Spinal cord (tissue), 10 donors: ENCODE results near the gene CCNL1. TPM values are rescaled to one million over a fixed set of nuclear protein-coding genes. Genes with fewer than 3 reads are reported as not detected.
A peak's percentile ranks its signal among the peaks of the same experiment; 100 is the strongest.

Experiments
- DNase-seq, 6 donors: peaks; one replicate each; pipeline versions ENCODE4 v3.0.0 to v3.0.0-alpha.2; 2013 to 2015; ENCODE audit warnings: low spot score in 6 of 6, low read depth in 4 of 6
- H3K27ac ChIP-seq: one replicate; pipeline ENCODE4 v1.5.1; 2013; ENCODE audit warnings: low read depth, low read length, control low read depth
- H3K27me3 ChIP-seq: one replicate; pipeline ENCODE4 v1.6.1; 2013; ENCODE audit warnings: low read length; ENCODE audit not compliant: control insufficient read depth, insufficient read depth
- H3K36me3 ChIP-seq: one replicate; pipeline ENCODE4 v1.6.1; 2013; ENCODE audit warnings: low read length; ENCODE audit not compliant: control insufficient read depth, insufficient read depth
- H3K4me1 ChIP-seq: one replicate; pipeline ENCODE4 v1.6.1; 2013; ENCODE audit warnings: low read length; ENCODE audit not compliant: control insufficient read depth, insufficient read depth
- H3K4me3 ChIP-seq: one replicate; pipeline ENCODE4 v1.5.1; 2013; ENCODE audit warnings: low read depth, low read length, control low read depth
- H3K9me3 ChIP-seq: one replicate; pipeline ENCODE4 v1.6.1; 2013; ENCODE audit warnings: low read length; ENCODE audit not compliant: control insufficient read depth, insufficient read depth
- WGBS: methylation state at CpG from one replicate; pipeline ENCODE4 v1.1.5; 2013; ENCODE audit warnings: missing lambda C conversion rate; ENCODE audit not compliant: insufficient coverage; 5-methylcytosine and 5-hydroxymethylcytosine counted together
- polyA plus RNA-seq, 2 donors: library from polyadenylated mRNA; unstranded; fragments of 120-200 nt; gene quantifications; one replicate each; pipeline ENCODE4 v1.2.1, GENCODE V29; 2013; ENCODE audit not compliant: insufficient read length in 2 of 2
- total RNA-seq, 2 donors: library from RNA; depleted of rRNA in 1 of 2; stranded (reverse); fragments of 120-200 nt in 1 of 2; fragments of >200 nt in 1 of 2; gene quantifications; one replicate each; pipeline versions ENCODE4 v1.2.3 to v1.2.4, GENCODE V29; 2013 to 2014
- donor health status: healthy.

Gene CCNL1
- total and polyA plus RNA-seq, 4 donors: 70.0 to 154 (median 117) TPM

DNA sequence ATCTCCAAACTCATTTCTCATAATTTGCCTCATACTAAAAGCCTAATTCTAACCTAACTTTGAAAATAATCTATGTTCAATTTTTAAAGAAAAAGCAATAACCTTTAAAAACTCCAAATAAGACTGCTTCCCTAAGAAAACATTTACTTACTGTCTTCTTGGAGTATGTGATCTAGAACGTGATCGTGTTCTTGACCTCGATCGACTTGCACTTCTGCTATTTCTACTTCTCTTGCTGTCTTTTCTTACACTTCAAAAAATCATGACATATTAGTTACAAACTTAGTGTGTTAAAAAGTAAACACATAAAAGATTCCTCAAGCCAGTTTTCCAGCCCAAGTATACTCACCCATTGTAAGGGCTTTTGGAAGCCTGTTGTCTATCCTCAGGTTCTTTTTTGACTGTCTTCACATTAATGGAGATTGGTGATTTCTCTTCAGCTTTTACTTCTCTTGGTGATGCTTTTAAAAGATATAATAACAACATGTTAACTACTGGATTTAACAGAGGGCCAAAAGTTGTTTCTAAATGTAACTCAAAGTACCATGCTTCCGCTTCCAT lies 10.7 kb downstream of the CCNL1 start:
- DNase-seq: no peak
- Histone ChIP-seq H3K36me3 (peaks cover 19% of the 10 kb centered on the region), H3K27ac (no peak overlapping the region), H3K4me3 (no peak overlapping the region), H3K27me3 (no peaks in the 10 kb centered on the region), H3K9me3 (no peaks in the 10 kb centered on the region), H3K4me1 (no peaks in the 10 kb centered on the region)
- 100% methylated on average over 1 of the region's 5 CpGs for WGBS

- WGBS: 97% methylated on average over 9 of the region's 15 CpGs
- no peaks in the 10 kb centered on the region for H3K9me3 ChIP-seq
- H3K4me3 ChIP-seq: no peak overlapping the region
- H3K27ac ChIP-seq: no peak overlapping the region
- H3K27me3 ChIP-seq: no peaks in the 10 kb centered on the region
- peaks cover 22% of the 10 kb centered on the region for H3K36me3 ChIP-seq
- H3K4me1 ChIP-seq: no peaks in the 10 kb centered on the region
- no peak for DNase-seq
These were observed 11.6 kb downstream of the CCNL1 start for GRCh38 chr3:157148196-157148889.

- H3K27me3 ChIP-seq: no peaks in the 10 kb centered on the region
- no peaks in the 10 kb centered on the region for H3K4me1 ChIP-seq
- WGBS: no CpG with 5 or more reads among the region's 5 CpGs
- no peak for DNase-seq
- H3K4me3 ChIP-seq: no peak overlapping the region
- H3K27ac ChIP-seq: no peak overlapping the region
- H3K36me3 ChIP-seq: peaks cover 26% of the 10 kb centered on the region
- H3K9me3 ChIP-seq: no peaks in the 10 kb centered on the region
These were observed 12.7 kb downstream of the CCNL1 start for GRCh38 chr3:157147099-157147803.

- Histone ChIP-seq H3K36me3 (peaks cover 30% of the 10 kb centered on the region), H3K4me1 (no peaks in the 10 kb centered on the region), H3K27me3 (no peaks in the 10 kb centered on the region), H3K27ac (no peak overlapping the region), H3K4me3 (no peak overlapping the region), H3K9me3 (no peaks in the 10 kb centered on the region)
- no peak for DNase-seq
- WGBS: no CpG with 5 or more reads among the region's 2 CpGs
These were observed 14.2 kb downstream of the CCNL1 start for GRCh38 chr3:157145606-157146322.

DNA sequence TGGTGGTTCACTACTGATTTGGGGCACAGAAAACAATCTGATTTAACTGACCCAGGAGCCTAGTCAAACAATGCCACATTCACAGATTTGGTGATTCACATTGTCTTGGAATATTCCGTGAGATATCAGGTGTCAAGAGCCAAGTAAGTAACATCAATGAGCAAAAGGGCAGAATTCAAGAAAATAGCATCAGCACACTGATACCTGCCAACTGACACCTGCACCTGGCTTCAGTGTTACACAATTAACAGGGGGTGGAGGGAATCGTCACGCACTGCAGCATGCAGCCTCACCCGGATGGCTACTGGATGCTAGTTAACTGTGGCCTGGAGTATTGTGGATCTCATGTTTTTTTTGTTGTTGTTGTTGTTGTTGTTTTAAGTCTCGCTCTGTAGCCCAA lies 17.6 kb downstream of the CCNL1 start:
- H3K9me3 ChIP-seq: no peaks in the 10 kb centered on the region
- H3K36me3 ChIP-seq: peaks cover 16% of the 10 kb centered on the region
- no peaks in the 10 kb centered on the region for H3K27me3 ChIP-seq
- no peak for DNase-seq
- no peak overlapping the region for H3K4me3 ChIP-seq
- H3K4me1 ChIP-seq: peaks cover 4% of the 10 kb centered on the region
- no peak overlapping the region for H3K27ac ChIP-seq
- WGBS: 92% methylated on average over 5 of the region's 5 CpGs

- WGBS: 98% methylated on average over 5 of the region's 8 CpGs
- H3K9me3 ChIP-seq: no peaks in the 10 kb centered on the region
- no peaks in the 10 kb centered on the region for H3K27me3 ChIP-seq
- H3K4me1 ChIP-seq: peaks cover 19% of the 10 kb centered on the region
- H3K27ac ChIP-seq: no peak overlapping the region
- H3K4me3 ChIP-seq: no peak overlapping the region
- peaks cover 13% of the 10 kb centered on the region for H3K36me3 ChIP-seq
- no peak for DNase-seq
These were observed 19.9 kb downstream of the CCNL1 start for GRCh38 chr3:157139938-157140534.

DNA sequence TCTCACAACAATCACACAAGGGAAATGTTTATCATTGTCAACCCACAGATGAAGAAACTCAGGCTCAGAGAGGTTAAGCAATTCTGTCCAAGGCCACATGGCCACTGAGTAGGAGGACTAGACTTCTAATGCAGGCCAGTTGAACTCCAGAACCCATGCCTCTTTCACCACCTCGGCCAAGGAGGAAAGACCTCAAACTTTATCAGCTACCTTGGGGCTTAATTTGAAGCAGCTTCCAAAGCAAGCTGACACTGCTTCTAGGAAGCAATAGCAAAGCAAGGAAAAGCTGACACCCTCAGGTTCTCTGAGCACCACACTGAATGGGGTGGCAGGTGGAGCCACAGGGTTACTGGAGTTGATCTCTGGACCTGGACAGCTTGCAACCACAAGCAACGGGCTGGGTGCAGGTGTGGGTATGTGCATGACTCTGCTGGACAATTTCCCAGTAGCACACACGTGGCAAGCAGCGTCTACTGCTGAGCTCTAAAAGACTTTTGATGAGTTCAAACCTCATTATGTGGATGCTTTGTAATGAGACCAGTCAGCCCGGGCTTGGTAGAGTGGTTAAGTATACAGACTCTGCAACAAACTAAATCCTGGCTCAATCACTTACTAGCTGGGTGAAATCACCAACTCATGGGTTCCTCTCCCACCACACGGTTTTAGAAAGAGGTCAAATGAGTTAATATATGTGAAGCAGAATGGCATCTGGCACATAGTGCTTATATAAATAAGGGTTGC lies 23.1 kb downstream of the CCNL1 start:
- H3K4me1 ChIP-seq: peaks cover 28% of the 10 kb centered on the region
- WGBS: 28% methylated on average over 4 of the region's 6 CpGs
- no peaks in the 10 kb centered on the region for H3K27me3 ChIP-seq
- H3K36me3 ChIP-seq: peaks cover 4% of the 10 kb centered on the region
- peak overlapping the region; percentile 64 for H3K27ac ChIP-seq
- H3K9me3 ChIP-seq: no peaks in the 10 kb centered on the region
- DNase-seq: no peak
- H3K4me3 ChIP-seq: no peak overlapping the region

- H3K4me1 ChIP-seq: peaks cover 31% of the 10 kb centered on the region
- 14% methylated on average over 2 of the region's 5 CpGs for WGBS
- peak overlapping the region; percentile 51 for H3K27ac ChIP-seq
These were observed 24.1 kb downstream of the CCNL1 start for GRCh38 chr3:157135671-157136396.

More at GRCh38 chr3:157135671-157136396, 24.1 kb downstream of the CCNL1 start:
- no peaks in the 10 kb centered on the region for H3K9me3 ChIP-seq
- no peak overlapping the region for H3K4me3 ChIP-seq
- H3K27me3 ChIP-seq: no peaks in the 10 kb centered on the region
- no peaks in the 10 kb centered on the region for H3K36me3 ChIP-seq
- DNase-seq: peak in 1 of 6 donors; percentile 31
